UCSD-AML1 (cell line): ENCODE results near the gene JMJD6.

ENCODE experiments used
- DNase-seq: peaks from one replicate; lab custom pipeline; 2025; ENCODE audit not compliant: unreplicated experiment; lab: John Stamatoyannopoulos, UW

The JMJD6 gene

GRCh38 chr17:76683011-76683755 lies 43.2 kb downstream of the JMJD6 start:
- no peak for DNase-seq

DNA sequence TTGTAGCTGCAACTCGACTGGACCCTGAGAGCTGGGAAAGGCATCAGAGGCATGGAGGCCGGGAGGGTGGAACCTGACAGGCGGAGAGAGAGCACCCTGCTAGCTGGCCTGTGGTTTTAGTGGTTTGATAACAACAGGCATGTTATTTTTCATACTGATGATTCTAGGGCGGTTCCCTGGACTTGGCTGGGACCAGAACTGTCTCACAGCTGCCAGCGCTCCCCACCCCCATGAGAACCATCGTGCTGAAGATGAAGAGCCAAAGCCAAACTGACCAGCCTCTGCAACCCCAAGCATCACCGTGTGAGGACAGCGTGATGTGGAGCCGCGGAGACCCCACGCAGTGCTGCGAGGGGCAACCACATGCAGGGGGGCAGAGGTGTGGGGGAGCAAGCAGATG lies 44.1 kb downstream of the JMJD6 start:
- DNase-seq: no peak

- peak; percentile 65 for DNase-seq
These were observed 44.9 kb downstream of the JMJD6 start for GRCh38 chr17:76681222-76682137.

DNA sequence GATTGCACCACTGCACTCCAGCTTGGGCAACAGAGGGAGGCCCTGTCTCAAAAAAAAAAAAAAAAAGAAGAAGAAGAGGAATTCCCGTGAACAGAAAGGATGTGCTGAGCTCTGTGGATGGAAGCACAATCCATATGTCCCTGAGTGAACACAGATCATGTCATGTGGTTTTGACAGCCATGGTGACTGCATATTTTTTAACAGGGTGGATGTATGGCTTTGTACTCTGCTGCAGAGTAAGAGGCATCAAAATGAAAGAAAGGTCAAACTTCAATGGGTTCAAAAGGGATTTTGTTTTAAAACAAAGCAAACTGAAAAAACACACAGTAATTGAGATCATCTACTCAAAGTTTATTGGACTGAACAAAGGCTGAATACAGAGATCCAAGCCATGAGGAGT lies 47.2 kb downstream of the JMJD6 start:
- no peak for DNase-seq

GRCh38 chr17:76678330-76678729 lies 48.1 kb downstream of the JMJD6 start:
- DNase-seq: no peak

DNA sequence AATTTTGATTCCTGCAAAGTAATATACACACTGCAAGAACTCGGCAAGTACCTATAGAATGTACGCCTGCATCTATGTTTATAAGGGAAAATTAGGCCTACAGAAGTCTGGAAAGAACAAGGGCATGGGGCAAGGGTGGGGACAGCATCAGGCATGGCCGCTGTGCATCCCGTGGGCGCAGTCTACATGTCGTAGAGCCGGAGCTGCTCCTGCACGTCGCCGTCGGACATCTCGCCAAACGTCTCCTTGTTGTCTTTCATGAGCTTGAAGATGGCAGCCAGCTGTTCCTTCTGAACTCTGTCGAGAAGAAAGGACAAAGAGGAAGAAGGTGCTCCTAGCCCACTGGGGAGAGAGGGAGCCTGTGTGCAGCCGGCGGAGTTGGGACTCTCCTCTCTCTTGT lies 49.0 kb downstream of the JMJD6 start:
- no peak for DNase-seq

DNA sequence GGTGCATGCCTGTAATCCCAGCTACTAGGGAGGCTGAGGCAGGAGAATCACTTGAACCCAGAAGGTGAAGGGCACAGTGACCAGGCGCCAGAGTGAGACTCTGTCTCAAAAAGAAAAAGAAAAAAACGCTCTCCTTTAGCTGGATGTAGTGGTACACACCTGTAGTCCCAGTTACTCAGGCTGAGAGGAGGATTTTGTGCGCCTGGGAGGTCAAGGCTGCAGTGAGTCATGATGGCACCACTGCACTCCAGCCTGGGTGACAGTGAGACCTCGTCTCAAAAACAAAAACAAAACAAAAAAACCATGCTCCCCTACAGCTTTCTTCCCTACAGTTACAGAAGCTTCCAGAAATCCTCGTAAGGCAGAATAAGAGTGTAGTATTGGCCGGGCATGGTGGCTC lies 49.8 kb downstream of the JMJD6 start:
- DNase-seq: no peak

- DNase-seq: no peak
These were observed 50.8 kb downstream of the JMJD6 start for GRCh38 chr17:76675648-76676047.

GRCh38 chr17:76674600-76674999 lies 51.8 kb downstream of the JMJD6 start:
- DNase-seq: no peak

- no peak for DNase-seq
These were observed 52.7 kb downstream of the JMJD6 start for GRCh38 chr17:76673729-76674128.

- no peak for DNase-seq
These were observed 53.5 kb downstream of the JMJD6 start for GRCh38 chr17:76672892-76673291.

DNA sequence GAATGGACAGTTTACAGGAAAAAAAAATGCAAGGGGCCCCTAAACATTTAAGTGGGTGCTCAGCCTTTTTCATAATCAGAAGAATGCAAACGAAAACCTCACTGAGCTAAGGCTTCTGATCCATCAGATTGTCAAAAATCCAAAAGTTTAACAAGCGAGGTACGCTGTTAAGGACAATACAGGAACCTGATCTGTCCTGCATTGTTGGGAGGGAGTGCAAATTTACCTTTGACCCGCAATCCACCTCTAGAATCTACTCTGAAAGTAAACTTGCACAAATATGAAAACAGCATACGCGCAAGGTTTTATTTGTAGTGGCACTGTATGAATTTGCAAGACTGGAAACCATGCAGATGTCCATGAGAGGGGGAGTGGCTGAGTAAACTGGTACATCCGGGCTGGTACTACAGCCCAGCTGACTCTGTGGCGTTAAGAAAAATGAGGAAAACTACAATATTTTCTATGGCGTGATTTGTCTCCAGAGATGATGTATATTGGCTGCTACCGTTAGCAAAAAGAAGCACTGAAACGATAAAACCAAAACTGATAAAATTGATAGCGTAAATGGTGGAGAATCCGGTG lies 54.0 kb downstream of the JMJD6 start:
- no peak for DNase-seq

GRCh38 chr17:76671912-76672262 lies 54.5 kb downstream of the JMJD6 start:
- no peak for DNase-seq

- peak; percentile 99 for DNase-seq
These were observed 55.1 kb downstream of the JMJD6 start for GRCh38 chr17:76671123-76671911.

DNA sequence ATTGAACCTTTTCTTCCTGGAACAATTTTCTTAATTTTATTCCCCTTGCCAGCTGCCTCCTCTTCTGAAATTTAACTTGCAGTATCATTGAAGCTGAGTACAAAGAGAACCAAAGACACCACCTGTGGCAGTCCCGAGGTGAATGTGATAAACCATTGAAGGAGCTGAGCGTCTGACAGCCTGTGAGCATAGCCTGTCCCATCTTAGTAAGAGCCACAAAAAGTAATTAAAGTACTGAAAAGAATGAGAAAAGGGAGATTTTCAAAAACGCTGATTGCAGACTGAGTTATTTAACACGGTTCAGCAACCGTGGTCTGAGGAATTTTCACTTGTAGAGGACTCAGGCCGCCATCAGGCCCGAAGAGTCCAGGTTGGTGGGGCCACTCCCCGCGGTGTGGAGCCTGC lies 55.7 kb downstream of the JMJD6 start:
- no peak for DNase-seq

GRCh38 chr17:76670020-76670717 lies 56.2 kb downstream of the JMJD6 start:
- no peak for DNase-seq
